Rectal smooth muscle tissue (tissue), 1 donor: ENCODE results near the gene PURA.

Experiments
- H3K27ac ChIP-seq: one replicate; pipeline ENCODE4 v1.7.0; 2013; ENCODE audit warnings: low read depth, low read length, inconsistent platforms
- H3K27me3 ChIP-seq: one replicate; pipeline ENCODE4 v1.7.0; 2013; ENCODE audit warnings: low read length; ENCODE audit not compliant: control insufficient read depth, insufficient read depth
- H3K36me3 ChIP-seq: one replicate; pipeline ENCODE4 v1.7.0; 2013; ENCODE audit warnings: low read length; ENCODE audit not compliant: control insufficient read depth, insufficient read depth
- H3K4me1 ChIP-seq: one replicate; pipeline ENCODE4 v1.7.0; 2013; ENCODE audit warnings: low read length; ENCODE audit not compliant: control insufficient read depth, insufficient read depth
- H3K4me3 ChIP-seq: one replicate; pipeline ENCODE4 v1.7.0; 2013; ENCODE audit warnings: low read length
- H3K9ac ChIP-seq: one replicate; pipeline ENCODE4 v1.7.0; 2013; ENCODE audit warnings: low read length

Gene PURA

DNA sequence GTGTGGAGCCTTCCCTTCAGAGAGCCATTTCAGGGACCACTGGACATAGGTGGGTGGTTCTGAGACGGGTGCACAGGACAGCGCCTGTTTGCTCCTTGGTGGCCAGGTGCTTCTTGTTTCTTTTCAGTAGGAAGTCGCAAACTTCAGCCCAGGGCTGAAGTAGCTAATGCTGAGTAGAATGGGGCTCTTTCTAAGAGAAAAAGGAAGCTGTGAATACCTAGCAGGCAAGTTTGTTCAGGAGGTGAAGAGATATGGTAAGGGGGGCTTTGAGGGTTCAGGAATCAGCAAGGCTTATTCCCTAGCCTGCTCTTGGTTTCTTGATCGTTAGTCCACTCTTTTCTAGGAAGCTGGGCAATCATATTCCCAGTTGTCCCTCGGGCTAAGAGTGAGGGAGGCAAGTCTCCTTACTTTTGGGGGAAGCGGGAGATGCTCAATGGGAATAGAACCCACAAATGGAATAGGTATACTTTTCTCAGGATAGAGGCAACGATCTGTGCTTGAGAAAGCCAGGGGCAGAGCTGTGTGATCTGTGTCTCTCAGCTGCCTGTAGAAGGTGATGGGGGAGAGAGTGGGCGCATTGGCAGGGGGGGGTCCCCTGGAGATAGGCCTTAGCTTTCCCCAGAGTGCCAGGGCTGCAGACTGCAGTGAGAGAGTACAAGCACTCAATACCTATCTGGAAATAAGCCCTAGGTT lies 1.9 kb upstream of the PURA start:
- no peaks in the 10 kb centered on the region for H3K36me3 ChIP-seq
- peaks cover 10% of the 10 kb centered on the region for H3K4me1 ChIP-seq
- H3K27ac ChIP-seq, result no peak overlapping the region
- no peak overlapping the region for H3K4me3 ChIP-seq
- no peaks in the 10 kb centered on the region for H3K27me3 ChIP-seq
- H3K9ac ChIP-seq, result no peak overlapping the region

DNA sequence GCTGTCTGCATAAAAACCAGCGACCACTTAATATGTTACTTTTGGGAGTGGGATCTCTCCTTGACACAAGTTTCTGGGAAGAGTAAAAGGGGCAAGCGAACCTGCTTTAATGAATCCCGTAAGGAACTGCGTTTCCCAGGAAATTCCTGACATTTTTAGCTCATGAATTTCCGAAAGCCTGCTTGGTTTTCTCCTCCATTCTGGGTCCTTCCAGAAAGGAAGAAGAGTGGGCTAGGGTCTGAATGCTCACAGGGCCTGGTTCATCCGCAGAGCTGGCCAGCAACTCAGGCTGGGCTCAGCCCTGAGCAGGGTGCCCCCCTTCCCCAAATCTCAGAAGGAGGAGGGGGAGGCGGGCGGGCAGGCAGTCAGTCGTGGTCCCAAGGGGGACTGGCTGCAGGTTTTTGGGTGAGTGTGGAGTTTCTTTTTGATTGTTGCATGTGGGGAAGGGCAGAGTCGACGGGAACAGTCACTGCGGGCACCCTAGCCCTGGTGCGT lies 1.2 kb upstream of the PURA start:
- H3K9ac ChIP-seq, result no peak overlapping the region
- no peaks in the 10 kb centered on the region for H3K27me3 ChIP-seq
- peaks cover 12% of the 10 kb centered on the region for H3K4me1 ChIP-seq
- peak overlapping the region; percentile 90 for H3K27ac ChIP-seq
- H3K4me3 ChIP-seq, result peak overlapping the region; percentile 86
- H3K36me3 ChIP-seq, result no peaks in the 10 kb centered on the region

- no peaks in the 10 kb centered on the region for H3K36me3 ChIP-seq
- peaks cover 12% of the 10 kb centered on the region for H3K4me1 ChIP-seq
- peak overlapping the region; percentile 90 for H3K27ac ChIP-seq
- no peaks in the 10 kb centered on the region for H3K27me3 ChIP-seq
- H3K9ac ChIP-seq, result peak overlapping the region; percentile 84
- peak overlapping the region; percentile 86 for H3K4me3 ChIP-seq
These were observed 670 bp upstream of the PURA start for GRCh38 chr5:140113180-140113698.

DNA sequence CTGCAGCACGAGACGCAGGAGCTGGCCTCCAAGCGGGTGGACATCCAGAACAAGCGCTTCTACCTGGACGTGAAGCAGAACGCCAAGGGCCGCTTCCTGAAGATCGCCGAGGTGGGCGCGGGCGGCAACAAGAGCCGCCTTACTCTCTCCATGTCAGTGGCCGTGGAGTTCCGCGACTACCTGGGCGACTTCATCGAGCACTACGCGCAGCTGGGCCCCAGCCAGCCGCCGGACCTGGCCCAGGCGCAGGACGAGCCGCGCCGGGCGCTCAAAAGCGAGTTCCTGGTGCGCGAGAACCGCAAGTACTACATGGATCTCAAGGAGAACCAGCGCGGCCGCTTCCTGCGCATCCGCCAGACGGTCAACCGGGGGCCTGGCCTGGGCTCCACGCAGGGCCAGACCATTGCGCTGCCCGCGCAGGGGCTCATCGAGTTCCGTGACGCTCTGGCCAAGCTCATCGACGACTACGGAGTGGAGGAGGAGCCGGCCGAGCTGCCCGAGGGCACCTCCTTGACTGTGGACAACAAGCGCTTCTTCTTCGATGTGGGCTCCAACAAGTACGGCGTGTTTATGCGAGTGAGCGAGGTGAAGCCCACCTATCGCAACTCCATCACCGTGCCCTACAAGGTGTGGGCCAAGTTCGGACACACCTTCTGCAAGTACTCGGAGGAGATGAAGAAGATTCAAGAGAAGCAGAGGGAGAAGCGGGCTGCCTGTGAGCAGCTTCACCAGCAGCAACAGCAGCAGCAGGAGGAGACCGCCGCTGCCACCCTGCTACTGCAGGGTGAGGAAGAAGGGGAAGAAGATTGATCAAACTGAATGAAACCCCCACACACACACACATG lies 654 bp downstream of the PURA start:
- H3K27me3 ChIP-seq, result no peaks in the 10 kb centered on the region
- H3K36me3 ChIP-seq, result no peaks in the 10 kb centered on the region
- H3K4me1 ChIP-seq, result peaks cover 12% of the 10 kb centered on the region
- H3K27ac ChIP-seq, result peak overlapping the region; percentile 90
- peak overlapping the region; percentile 71 for H3K4me3 ChIP-seq
- peak overlapping the region; percentile 72 for H3K9ac ChIP-seq

DNA sequence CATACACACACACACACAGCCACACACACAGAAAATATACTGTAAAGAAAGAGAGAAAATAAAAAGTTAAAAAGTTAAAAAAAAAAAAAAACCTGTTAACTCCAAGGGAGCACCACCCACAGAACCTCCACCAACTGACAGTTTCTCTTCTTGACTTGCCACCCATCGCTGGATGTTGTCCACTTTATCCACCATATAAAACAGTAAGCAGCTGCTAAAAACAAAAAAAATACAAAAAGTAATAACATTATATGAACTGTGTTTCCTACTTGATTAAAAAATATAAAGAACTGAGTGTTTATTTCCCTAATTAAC lies 1.2 kb downstream of the PURA start:
- Histone ChIP-seq H3K4me3 (peak overlapping the region; percentile 71), H3K36me3 (no peaks in the 10 kb centered on the region), H3K9ac (peak overlapping the region; percentile 72), H3K27me3 (no peaks in the 10 kb centered on the region), H3K4me1 (peaks cover 12% of the 10 kb centered on the region), H3K27ac (peak overlapping the region; percentile 90)

GRCh38 chr5:140116716-140117115 lies 2.8 kb downstream of the PURA start:
- Histone ChIP-seq H3K9ac (no peak overlapping the region), H3K36me3 (no peaks in the 10 kb centered on the region), H3K27me3 (no peaks in the 10 kb centered on the region), H3K4me3 (no peak overlapping the region), H3K4me1 (peaks cover 12% of the 10 kb centered on the region), H3K27ac (no peak overlapping the region)

- H3K4me1 ChIP-seq, result peaks cover 12% of the 10 kb centered on the region
- no peak overlapping the region for H3K27ac ChIP-seq
- no peak overlapping the region for H3K9ac ChIP-seq
- no peak overlapping the region for H3K4me3 ChIP-seq
- H3K27me3 ChIP-seq, result no peaks in the 10 kb centered on the region
- H3K36me3 ChIP-seq, result no peaks in the 10 kb centered on the region
These were observed 3.6 kb downstream of the PURA start for GRCh38 chr5:140117523-140117922.

- H3K4me3 ChIP-seq, result no peak overlapping the region
- H3K27ac ChIP-seq, result no peak overlapping the region
- H3K4me1 ChIP-seq, result peaks cover 12% of the 10 kb centered on the region
These were observed 4.5 kb downstream of the PURA start for GRCh38 chr5:140118302-140118936.

DNA sequence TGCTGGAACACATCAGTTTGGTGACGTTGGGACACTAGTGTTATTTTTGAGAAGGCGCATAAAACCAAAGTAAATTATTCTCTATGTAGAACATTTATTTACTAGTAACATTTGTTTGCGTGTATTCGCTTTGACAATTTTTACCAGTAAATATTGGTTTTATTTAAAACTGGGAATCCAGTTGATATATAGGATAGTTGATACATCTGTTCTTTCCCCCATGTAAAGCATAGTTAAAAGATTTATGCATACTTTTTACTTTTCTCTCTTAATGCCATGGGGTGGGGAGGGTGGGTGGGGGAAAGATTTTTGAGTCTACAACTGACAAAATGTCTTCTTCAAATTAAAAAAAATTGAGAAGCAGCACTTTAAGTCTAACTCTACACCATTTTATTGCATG lies 11.7 kb downstream of the PURA start, which contains the start of gene IGIP:
Gene IGIP (plus strand): TSS at position 301 of the 400 bp plus-strand sequence. CDS start 2,540 bp downstream, outside the sequence.
- Histone ChIP-seq H3K36me3 (no peaks in the 10 kb centered on the region), H3K4me1 (no peaks in the 10 kb centered on the region), H3K27me3 (no peaks in the 10 kb centered on the region), H3K4me3 (no peak within 1 kb of the TSS), H3K9ac (no peak within 1 kb of the TSS), H3K27ac (no peak within 1 kb of the TSS)

More at GRCh38 chr5:140118302-140118936, 4.5 kb downstream of the PURA start:
- Histone ChIP-seq H3K27me3 (no peaks in the 10 kb centered on the region), H3K36me3 (no peaks in the 10 kb centered on the region), H3K9ac (no peak overlapping the region)

- Histone ChIP-seq H3K4me3 (no peak overlapping the region), H3K27me3 (no peaks in the 10 kb centered on the region), H3K36me3 (no peaks in the 10 kb centered on the region), H3K4me1 (no peaks in the 10 kb centered on the region), H3K9ac (no peak overlapping the region), H3K27ac (no peak overlapping the region)
These were observed 12.6 kb downstream of the PURA start for GRCh38 chr5:140126315-140127012.

DNA sequence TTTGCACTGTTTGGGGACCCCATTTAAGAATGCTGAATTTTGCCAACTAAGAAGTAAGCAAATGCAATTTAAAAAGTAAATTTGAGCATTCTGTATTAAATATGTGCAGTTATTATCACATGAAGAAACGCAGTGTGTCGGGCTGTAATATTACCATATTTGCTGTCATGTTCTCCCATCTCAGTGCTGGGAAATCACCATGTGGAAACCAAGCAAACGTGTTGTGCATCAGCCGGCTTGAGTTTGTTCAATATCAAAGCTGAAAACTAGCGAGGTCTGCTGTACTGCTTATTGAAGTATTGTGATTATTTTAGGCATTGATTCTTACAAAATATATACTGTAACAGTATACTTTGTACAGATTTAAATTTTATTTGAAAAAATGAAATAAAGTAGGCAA lies 14.5 kb downstream of the PURA start:
- Histone ChIP-seq H3K4me3 (no peak overlapping the region), H3K36me3 (no peaks in the 10 kb centered on the region), H3K27ac (no peak overlapping the region), H3K27me3 (no peaks in the 10 kb centered on the region), H3K9ac (no peak overlapping the region), H3K4me1 (no peaks in the 10 kb centered on the region)
